ENCODE results near the gene KIR2DL4. TPM values are rescaled to one million over a fixed set of nuclear protein-coding genes. Genes with fewer than 3 reads are reported as not detected.
"Not testable (repeated sequence)": the region's sequence is repeated elsewhere in the genome, so short reads cannot be mapped to it uniquely, and the experiment has no call there.

KIR2DL4 gene
- total RNA-seq, 4 donors from 2014 or later = 1.4 to 2.1 TPM; not detected in 2

DNA sequence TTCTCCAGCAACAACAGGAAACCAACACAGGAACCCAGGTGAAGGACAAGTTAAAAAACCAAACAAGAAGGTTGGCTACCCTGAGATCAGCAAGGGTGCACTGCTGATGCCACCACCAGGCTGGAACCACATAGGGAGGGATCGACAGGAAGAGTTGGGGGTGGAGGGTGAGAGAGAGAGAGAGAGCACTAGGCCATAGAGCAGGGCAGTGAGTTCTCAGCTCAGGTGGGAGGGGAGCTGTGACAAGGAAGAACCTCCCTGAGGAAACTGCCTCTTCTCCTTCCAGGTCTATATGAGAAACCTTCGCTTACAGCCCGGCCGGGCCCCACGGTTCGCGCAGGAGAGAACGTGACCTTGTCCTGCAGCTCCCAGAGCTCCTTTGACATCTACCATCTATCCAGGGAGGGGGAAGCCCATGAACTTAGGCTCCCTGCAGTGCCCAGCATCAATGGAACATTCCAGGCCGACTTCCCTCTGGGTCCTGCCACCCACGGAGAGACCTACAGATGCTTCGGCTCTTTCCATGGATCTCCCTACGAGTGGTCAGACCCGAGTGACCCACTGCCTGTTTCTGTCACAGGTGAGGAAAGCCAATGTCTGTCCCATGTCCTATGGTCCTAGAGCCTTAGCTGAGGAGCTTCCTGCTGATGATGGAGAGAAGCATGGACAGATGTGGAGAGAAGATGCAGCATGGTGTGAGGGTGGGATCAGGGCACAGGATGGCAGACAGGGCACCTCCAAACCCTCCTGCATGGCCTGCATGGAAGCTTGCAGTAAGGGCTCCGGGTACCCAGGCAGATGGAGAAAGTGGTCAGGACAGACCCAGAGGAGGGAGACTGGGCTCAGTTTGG, 2.5 kb downstream of the KIR2DL4 start:
- in situ Hi-C loops (cut with MboI; ENCODE audit: low pct_ligation_motif_present in 1 of 4, low pct_unique_long_range_greater_than_20kb in 1 of 4, low sequenced_read_pairs in 3 of 4) (no loop called here), intact Hi-C loops (cut with DNase I; ENCODE audit: low total_unique reads) (no loop called here)
- H3K36me3 ChIP-seq = no peaks in the 10 kb centered on the region
- no peaks in the 10 kb centered on the region for H3K4me1 ChIP-seq
- H3K27me3 ChIP-seq = no peaks in the 10 kb centered on the region
- no peak for TF ChIP-seq POLR2A (IDR thresholded peaks at IDR 0.05)
- TF ChIP-seq, protein P1, sequence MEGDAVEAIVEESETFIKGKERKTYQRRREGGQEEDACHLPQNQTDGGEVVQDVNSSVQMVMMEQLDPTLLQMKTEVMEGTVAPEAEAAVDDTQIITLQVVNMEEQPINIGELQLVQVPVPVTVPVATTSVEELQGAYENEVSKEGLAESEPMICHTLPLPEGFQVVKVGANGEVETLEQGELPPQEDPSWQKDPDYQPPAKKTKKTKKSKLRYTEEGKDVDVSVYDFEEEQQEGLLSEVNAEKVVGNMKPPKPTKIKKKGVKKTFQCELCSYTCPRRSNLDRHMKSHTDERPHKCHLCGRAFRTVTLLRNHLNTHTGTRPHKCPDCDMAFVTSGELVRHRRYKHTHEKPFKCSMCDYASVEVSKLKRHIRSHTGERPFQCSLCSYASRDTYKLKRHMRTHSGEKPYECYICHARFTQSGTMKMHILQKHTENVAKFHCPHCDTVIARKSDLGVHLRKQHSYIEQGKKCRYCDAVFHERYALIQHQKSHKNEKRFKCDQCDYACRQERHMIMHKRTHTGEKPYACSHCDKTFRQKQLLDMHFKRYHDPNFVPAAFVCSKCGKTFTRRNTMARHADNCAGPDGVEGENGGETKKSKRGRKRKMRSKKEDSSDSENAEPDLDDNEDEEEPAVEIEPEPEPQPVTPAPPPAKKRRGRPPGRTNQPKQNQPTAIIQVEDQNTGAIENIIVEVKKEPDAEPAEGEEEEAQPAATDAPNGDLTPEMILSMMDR (IDR thresholded peaks at IDR 0.05) = no peak
- no peak for TF ChIP-seq POLR2AphosphoS5 (IDR thresholded peaks at IDR 0.05)
- no peak for TF ChIP-seq EP300 (IDR thresholded peaks at IDR 0.05; ENCODE audit: low read depth)
- H3K27ac ChIP-seq = no peak overlapping the region
- no peaks in the 10 kb centered on the region for H3K9me3 ChIP-seq
- H3K4me3 ChIP-seq = no peak overlapping the region
- WGBS, 2 donors (ENCODE audit: low coverage in 1 of 2) = 78 to 98% methylated on average over 8 to 14 of the region's 14 CpGs
- DNase-seq = no peak

DNA sequence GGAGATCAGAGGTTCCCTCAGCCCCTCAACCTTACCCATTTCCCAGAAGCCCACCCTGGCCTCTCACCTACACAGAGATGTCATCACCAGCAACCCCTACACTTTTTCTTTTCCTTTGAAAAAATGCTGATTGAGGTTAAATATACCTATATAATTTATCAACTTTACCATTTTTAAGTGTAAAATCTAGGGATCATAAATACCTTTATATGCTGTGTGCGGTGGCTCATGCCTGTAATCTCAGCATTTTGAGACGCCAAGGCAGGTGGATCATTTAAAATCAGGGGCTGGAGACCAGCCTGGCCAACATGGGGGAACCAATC, 3.1 kb downstream of the KIR2DL4 start:
- in situ Hi-C loops (cut with MboI; ENCODE audit: low pct_ligation_motif_present in 1 of 4, low pct_unique_long_range_greater_than_20kb in 1 of 4, low sequenced_read_pairs in 3 of 4) (no loop called here), intact Hi-C loops (cut with DNase I; ENCODE audit: low total_unique reads) (no loop called here)
- TF ChIP-seq POLR2A (IDR thresholded peaks at IDR 0.05) = no peak
- TF ChIP-seq, protein P1 (IDR thresholded peaks at IDR 0.05) = no peak
- no peaks in the 10 kb centered on the region for H3K9me3 ChIP-seq
- H3K4me1 ChIP-seq = no peaks in the 10 kb centered on the region
- DNase-seq = no peak
- 79 to 83% methylated on average over 2 of the region's 2 CpGs for WGBS, 2 donors (ENCODE audit: low coverage in 1 of 2)
- no peak overlapping the region for H3K4me3 ChIP-seq
- no peaks in the 10 kb centered on the region for H3K27me3 ChIP-seq
- no peaks in the 10 kb centered on the region for H3K36me3 ChIP-seq
- no peak overlapping the region for H3K27ac ChIP-seq

- H3K4me3 ChIP-seq; in situ Hi-C loops (cut with MboI; ENCODE audit: low pct_ligation_motif_present in 1 of 4, low pct_unique_long_range_greater_than_20kb in 1 of 4, low sequenced_read_pairs in 3 of 4); DNase-seq; H3K4me1 ChIP-seq; H3K36me3 ChIP-seq; H3K27ac ChIP-seq; H3K9me3 ChIP-seq; intact Hi-C loops (cut with DNase I; ENCODE audit: low total_unique reads); H3K27me3 ChIP-seq: not testable (repeated sequence)
- WGBS, 2 donors (ENCODE audit: low coverage in 1 of 2) = 56 to 62% methylated on average over 2 to 3 of the region's 3 CpGs
Measured at GRCh38 chr19:54814571-54814970, 11.2 kb downstream of the KIR2DL4 start.

GRCh38 chr19:54816251-54816650, 12.8 kb downstream of the KIR2DL4 start, which contains the start of gene KIR3DL1:
TSS of gene KIR3DL1 (plus strand) at chr19:54816468.
- H3K9me3 ChIP-seq; H3K4me1 ChIP-seq; H3K4me3 ChIP-seq; H3K36me3 ChIP-seq; DNase-seq; intact Hi-C loops (cut with DNase I; ENCODE audit: low total_unique reads); H3K27ac ChIP-seq; H3K27me3 ChIP-seq: not testable (repeated sequence)
- in situ Hi-C loops (cut with MboI; ENCODE audit: low pct_ligation_motif_present in 1 of 4, low pct_unique_long_range_greater_than_20kb in 1 of 4, low sequenced_read_pairs in 3 of 4) = loop anchor here in 1 of 4 donors (5.0 kb wide), 1 partner anchor 36 kb away; the partner anchor contains the start of gene KIR3DL2
- WGBS, 2 donors (ENCODE audit: low coverage in 1 of 2) = 88 to 93% methylated on average over 4 to 17 of the region's 17 CpGs

- Histone ChIP-seq H3K27ac (no peak overlapping the region), H3K9me3 (no peaks in the 10 kb centered on the region), H3K27me3 (no peaks in the 10 kb centered on the region), H3K36me3 (no peaks in the 10 kb centered on the region), H3K4me1 (no peaks in the 10 kb centered on the region), H3K4me3 (no peak overlapping the region)
- 90% methylated on average over 15 of the region's 15 CpGs; no CpG with 5 or more reads in 1 of the 2 donors for WGBS, 2 donors (ENCODE audit: low coverage in 1 of 2)
- TF ChIP-seq EP300 (IDR thresholded peaks at IDR 0.05; ENCODE audit: low read depth) = no peak
- TF ChIP-seq, protein P1 (IDR thresholded peaks at IDR 0.05) = no peak
- TF ChIP-seq POLR2A (IDR thresholded peaks at IDR 0.05) = no peak
- no peak for TF ChIP-seq POLR2AphosphoS5 (IDR thresholded peaks at IDR 0.05)
- no peak for DNase-seq
- intact Hi-C loops (cut with DNase I; ENCODE audit: low total_unique reads) = no loop called here
- in situ Hi-C loops (cut with MboI; ENCODE audit: low pct_ligation_motif_present in 1 of 4, low pct_unique_long_range_greater_than_20kb in 1 of 4, low sequenced_read_pairs in 3 of 4) = loop anchor here in 1 of 4 donors (5.0 kb wide), 1 partner anchor 34 kb away; the partner anchor contains the start of gene KIR3DL2
Measured at GRCh38 chr19:54817670-54818536, 14.5 kb downstream of the KIR2DL4 start.

GRCh38 chr19:54824416-54824815, 21.0 kb downstream of the KIR2DL4 start:
- H3K9me3 ChIP-seq; H3K27me3 ChIP-seq; DNase-seq; H3K36me3 ChIP-seq; H3K4me3 ChIP-seq; intact Hi-C loops (cut with DNase I; ENCODE audit: low total_unique reads); H3K27ac ChIP-seq; in situ Hi-C loops (cut with MboI; ENCODE audit: low pct_ligation_motif_present in 1 of 4, low pct_unique_long_range_greater_than_20kb in 1 of 4, low sequenced_read_pairs in 3 of 4); H3K4me1 ChIP-seq: not testable (repeated sequence)
- WGBS, 2 donors (ENCODE audit: low coverage in 1 of 2) = 75 to 80% methylated on average over 1 to 4 of the region's 4 CpGs

GRCh38 chr19:54825326-54825725, 21.9 kb downstream of the KIR2DL4 start:
- H3K27me3 ChIP-seq; H3K27ac ChIP-seq; in situ Hi-C loops (cut with MboI; ENCODE audit: low pct_ligation_motif_present in 1 of 4, low pct_unique_long_range_greater_than_20kb in 1 of 4, low sequenced_read_pairs in 3 of 4); H3K36me3 ChIP-seq; intact Hi-C loops (cut with DNase I; ENCODE audit: low total_unique reads); H3K4me3 ChIP-seq; H3K4me1 ChIP-seq; H3K9me3 ChIP-seq; DNase-seq: not testable (repeated sequence)
- 60% methylated on average over 7 of the region's 7 CpGs; no CpG with 5 or more reads in 1 of the 2 donors for WGBS, 2 donors (ENCODE audit: low coverage in 1 of 2)

All from transverse colon (tissue), 4 donors.